GM12878 (cell line): Measurements from ENCODE around the gene EPN1. TPM values are rescaled to one million over a fixed set of nuclear protein-coding genes. Genes with fewer than 3 reads are reported as not detected.

ENCODE experiments used
- polyA plus RNA-seq, 11 experiments: library from polyadenylated mRNA; depleted of rRNA in 4 of 11; unstranded in 6 of 11; stranded (reverse) in 5 of 11; fragments of >200 nt; fragmentation: Nextera tagmentation in 4 of 11; fragmentation: Illumina TruSeq in 1 of 11; extraction: Ambion mirVana in 4 of 11; extraction: Trizol in 1 of 11; gene quantifications; 1 replicate in 1 of 11; 2 replicates in 10 of 11; pipeline versions ENCODE4 v1.2.1 to v1.2.3, GENCODE V29; 2011 to 2016; ENCODE audit warnings: inconsistent platforms in 2 of 11, missing spikeins in 2 of 11, low read depth in 1 of 11
- small RNA-seq: library from RNA; depleted of rRNA; stranded (forward); fragments of <200 nt; gene quantifications from one replicate; pipeline ENCODE3, GENCODE V24; 2014
- total RNA-seq, 4 experiments: library from RNA; depleted of rRNA in 3 of 4; stranded (reverse); fragments of >200 nt in 3 of 4; fragmentation: Illumina TruSeq in 1 of 4; extraction: Trizol in 1 of 4; gene quantifications; 2 replicates each; pipeline versions ENCODE4 v1.2.1 to v1.2.3, GENCODE V29; 2013 to 2021

The EPN1 gene
- total and polyA plus RNA-seq, 10 of the 15 experiments (the other 5 are each of a cell fraction or from before 2014, with no cell fraction given): 0.11 to 88.5 (median 10.6) TPM

Small RNA genes within 50 kb of the gene (small RNA-seq; reads per million reads assigned to genes)
- gene AC010525.2: not detected

Other genes starting within 250 kb of the EPN1 start
Only the 7 nearest of the 22 such genes appear.
- gene ZNF865, start 69.6 kb upstream of the EPN1 start, total RNA-seq (2014; rRNA removed): 0.96 and 1.1 TPM in 2 replicates
- gene ZNF865, start 69.6 kb upstream of the EPN1 start, total RNA-seq (2014; rRNA removed; fragmentation: Illumina TruSeq; extraction: Trizol): 0.78 and 0.85 TPM in 2 replicates
- gene ZNF865, start 69.6 kb upstream of the EPN1 start, total RNA-seq (2021): 17.8 and 18.3 TPM in 2 replicates
- 0.49 and 1.5 TPM in 2 replicates for gene ZNF865, start 69.6 kb upstream of the EPN1 start, polyA plus RNA-seq (2011; rRNA removed)
- 0.24 and 1.2 TPM in 2 replicates for gene ZNF865, start 69.6 kb upstream of the EPN1 start, polyA plus RNA-seq (2014; fragmentation: Illumina TruSeq; extraction: Trizol)
- gene ZNF865, start 69.6 kb upstream of the EPN1 start, polyA plus RNA-seq (2014; fragmentation: Nextera tagmentation; extraction: Ambion mirVana): under 1 TPM; 0.02 to 0.05 TPM
- gene ZNF865, start 69.6 kb upstream of the EPN1 start, polyA plus RNA-seq (2014; rRNA removed): 7.6 and 9.8 TPM in 2 replicates
- under 1 TPM; 0.13 to 0.37 TPM for gene ZNF865, start 69.6 kb upstream of the EPN1 start, polyA plus RNA-seq (2016; fragmentation: Nextera tagmentation; extraction: Ambion mirVana)
- 2.8 and 3.5 TPM in 2 replicates for gene ZNF784, start 50.7 kb upstream of the EPN1 start, total RNA-seq (2014; rRNA removed)
- gene ZNF784, start 50.7 kb upstream of the EPN1 start, total RNA-seq (2014; rRNA removed; fragmentation: Illumina TruSeq; extraction: Trizol): 1.8 and 2.2 TPM in 2 replicates
- gene ZNF784, start 50.7 kb upstream of the EPN1 start, total RNA-seq (2021): 5.2 and 5.3 TPM in 2 replicates
- 0.68 and 1.2 TPM in 2 replicates for gene ZNF784, start 50.7 kb upstream of the EPN1 start, polyA plus RNA-seq (2011; rRNA removed)
- gene ZNF784, start 50.7 kb upstream of the EPN1 start, polyA plus RNA-seq (2014; fragmentation: Illumina TruSeq; extraction: Trizol): 2.8 and 3.1 TPM in 2 replicates
- gene ZNF784, start 50.7 kb upstream of the EPN1 start, polyA plus RNA-seq (2014; fragmentation: Nextera tagmentation; extraction: Ambion mirVana): under 1 TPM; 0.10 to 0.97 TPM
- 3.5 and 4.4 TPM in 2 replicates for gene ZNF784, start 50.7 kb upstream of the EPN1 start, polyA plus RNA-seq (2014; rRNA removed)
- 1 to 10 TPM; 1.1 to 1.4 TPM for gene ZNF784, start 50.7 kb upstream of the EPN1 start, polyA plus RNA-seq (2016; fragmentation: Nextera tagmentation; extraction: Ambion mirVana)
- gene ZNF580, start 34.2 kb upstream of the EPN1 start, total RNA-seq (2014; rRNA removed): 9.4 and 12.2 TPM in 2 replicates
- 4.7 and 5.7 TPM in 2 replicates for gene ZNF580, start 34.2 kb upstream of the EPN1 start, total RNA-seq (2014; rRNA removed; fragmentation: Illumina TruSeq; extraction: Trizol)
- gene ZNF580, start 34.2 kb upstream of the EPN1 start, total RNA-seq (2021): 31.8 and 34.2 TPM in 2 replicates
- gene ZNF580, start 34.2 kb upstream of the EPN1 start, polyA plus RNA-seq (2011; rRNA removed): 5.5 and 7.9 TPM in 2 replicates
- 5.3 and 7.4 TPM in 2 replicates for gene ZNF580, start 34.2 kb upstream of the EPN1 start, polyA plus RNA-seq (2014; fragmentation: Illumina TruSeq; extraction: Trizol)
- 1 to 10 TPM; 2.3 to 7.4 TPM for gene ZNF580, start 34.2 kb upstream of the EPN1 start, polyA plus RNA-seq (2014; fragmentation: Nextera tagmentation; extraction: Ambion mirVana)
- gene ZNF580, start 34.2 kb upstream of the EPN1 start, polyA plus RNA-seq (2014; rRNA removed): 27.1 and 30.2 TPM in 2 replicates
- 10 to 100 TPM; 24.7 to 25.3 TPM for gene ZNF580, start 34.2 kb upstream of the EPN1 start, polyA plus RNA-seq (2016; fragmentation: Nextera tagmentation; extraction: Ambion mirVana)
- gene ZNF581, start 31.6 kb upstream of the EPN1 start, total RNA-seq (2014; rRNA removed): 22.1 and 25.4 TPM in 2 replicates
- 14.0 and 14.1 TPM in 2 replicates for gene ZNF581, start 31.6 kb upstream of the EPN1 start, total RNA-seq (2014; rRNA removed; fragmentation: Illumina TruSeq; extraction: Trizol)
- 44.9 and 45.4 TPM in 2 replicates for gene ZNF581, start 31.6 kb upstream of the EPN1 start, total RNA-seq (2021)
- 13.5 and 19.1 TPM in 2 replicates for gene ZNF581, start 31.6 kb upstream of the EPN1 start, polyA plus RNA-seq (2011; rRNA removed)
- gene ZNF581, start 31.6 kb upstream of the EPN1 start, polyA plus RNA-seq (2014; fragmentation: Illumina TruSeq; extraction: Trizol): 7.8 and 13.2 TPM in 2 replicates
- gene ZNF581, start 31.6 kb upstream of the EPN1 start, polyA plus RNA-seq (2014; fragmentation: Nextera tagmentation; extraction: Ambion mirVana): 10 to 100 TPM in 1 of 2 experiments, 1 to 10 TPM in 1; 4.7 to 18.1 TPM
- 39.6 and 45.3 TPM in 2 replicates for gene ZNF581, start 31.6 kb upstream of the EPN1 start, polyA plus RNA-seq (2014; rRNA removed)
- 10 to 100 TPM; 29.1 to 37.0 TPM for gene ZNF581, start 31.6 kb upstream of the EPN1 start, polyA plus RNA-seq (2016; fragmentation: Nextera tagmentation; extraction: Ambion mirVana)
- gene CCDC106, start 27.0 kb upstream of the EPN1 start, total RNA-seq (2014; rRNA removed): 19.2 and 22.5 TPM in 2 replicates
- 11.9 and 12.7 TPM in 2 replicates for gene CCDC106, start 27.0 kb upstream of the EPN1 start, total RNA-seq (2014; rRNA removed; fragmentation: Illumina TruSeq; extraction: Trizol)
- 33.1 and 34.2 TPM in 2 replicates for gene CCDC106, start 27.0 kb upstream of the EPN1 start, total RNA-seq (2021)
- 7.8 and 16.4 TPM in 2 replicates for gene CCDC106, start 27.0 kb upstream of the EPN1 start, polyA plus RNA-seq (2011; rRNA removed)
- gene CCDC106, start 27.0 kb upstream of the EPN1 start, polyA plus RNA-seq (2014; fragmentation: Illumina TruSeq; extraction: Trizol): 7.7 and 19.2 TPM in 2 replicates
- gene CCDC106, start 27.0 kb upstream of the EPN1 start, polyA plus RNA-seq (2014; fragmentation: Nextera tagmentation; extraction: Ambion mirVana): under 1 TPM; 0.04 to 0.14 TPM
- 35.9 and 39.9 TPM in 2 replicates for gene CCDC106, start 27.0 kb upstream of the EPN1 start, polyA plus RNA-seq (2014; rRNA removed)
- 10 to 100 TPM; 20.4 to 25.7 TPM for gene CCDC106, start 27.0 kb upstream of the EPN1 start, polyA plus RNA-seq (2016; fragmentation: Nextera tagmentation; extraction: Ambion mirVana)
- gene U2AF2, start 20.2 kb upstream of the EPN1 start, total RNA-seq (2014; rRNA removed): 204 and 228 TPM in 2 replicates
- 112 and 121 TPM in 2 replicates for gene U2AF2, start 20.2 kb upstream of the EPN1 start, total RNA-seq (2014; rRNA removed; fragmentation: Illumina TruSeq; extraction: Trizol)
- 308 and 338 TPM in 2 replicates for gene U2AF2, start 20.2 kb upstream of the EPN1 start, total RNA-seq (2021)
- gene U2AF2, start 20.2 kb upstream of the EPN1 start, polyA plus RNA-seq (2011; rRNA removed): 54.9 and 140 TPM in 2 replicates
- gene U2AF2, start 20.2 kb upstream of the EPN1 start, polyA plus RNA-seq (2014; fragmentation: Illumina TruSeq; extraction: Trizol): 50.9 and 141 TPM in 2 replicates
- gene U2AF2, start 20.2 kb upstream of the EPN1 start, polyA plus RNA-seq (2014; fragmentation: Nextera tagmentation; extraction: Ambion mirVana): 1 to 10 TPM; 3.0 to 8.3 TPM
- 284 and 360 TPM in 2 replicates for gene U2AF2, start 20.2 kb upstream of the EPN1 start, polyA plus RNA-seq (2014; rRNA removed)
- 10 to 100 TPM; 46.2 to 48.9 TPM for gene U2AF2, start 20.2 kb upstream of the EPN1 start, polyA plus RNA-seq (2016; fragmentation: Nextera tagmentation; extraction: Ambion mirVana)
- not detected in 2 replicates for gene NLRP9, start 63.2 kb downstream of the EPN1 start, total RNA-seq (2014; rRNA removed)
- gene NLRP9, start 63.2 kb downstream of the EPN1 start, total RNA-seq (2014; rRNA removed; fragmentation: Illumina TruSeq; extraction: Trizol): not detected in 2 replicates
- gene NLRP9, start 63.2 kb downstream of the EPN1 start, total RNA-seq (2021): not detected in 2 replicates
- not detected in 2 replicates for gene NLRP9, start 63.2 kb downstream of the EPN1 start, polyA plus RNA-seq (2011; rRNA removed)
- gene NLRP9, start 63.2 kb downstream of the EPN1 start, polyA plus RNA-seq (2014; fragmentation: Illumina TruSeq; extraction: Trizol): not detected in 2 replicates
- not detected for gene NLRP9, start 63.2 kb downstream of the EPN1 start, polyA plus RNA-seq (2014; fragmentation: Nextera tagmentation; extraction: Ambion mirVana)
- gene NLRP9, start 63.2 kb downstream of the EPN1 start, polyA plus RNA-seq (2014; rRNA removed): 0.01 TPM in 1 of 2 replicates, not detected in the other
- gene NLRP9, start 63.2 kb downstream of the EPN1 start, polyA plus RNA-seq (2016; fragmentation: Nextera tagmentation; extraction: Ambion mirVana): not detected